AG04450 (cell line): ENCODE data around the gene CGB1. TPM values are rescaled to one million over a fixed set of nuclear protein-coding genes. Genes with fewer than 3 reads are reported as not detected.
"Not testable (repeated sequence)": the region's sequence is repeated elsewhere in the genome, so short reads cannot be mapped to it uniquely, and the experiment has no call there.

Experiments used
- CTCF ChIA-PET: fragments of 300-600, 350-600 bp; formaldehyde crosslinking; extraction: SDS; loops from one replicate; lab custom pipeline; 2022; ENCODE audit warnings: antibody characterized with exemption, inconsistent platforms; lab: Charles Lee
- POLR2A ChIA-PET: fragments of 350-600 bp; formaldehyde crosslinking; extraction: SDS; loops from one replicate; lab custom pipeline; 2021; ENCODE audit warnings: antibody characterized with exemption, inconsistent platforms; lab: Yijun Ruan, JAX
- DNase-seq: peaks from one replicate; pipeline ENCODE4 v3.0.0-alpha.2; 2011; ENCODE audit warnings: low read depth, low spot score
- H3K27ac ChIP-seq: one replicate; pipeline ENCODE4 v1.5.1; 2012; ENCODE audit warnings: low read depth, low read length, control low read depth
- H3K27me3 ChIP-seq: one replicate; pipeline ENCODE4 v1.6.0; 2012; ENCODE audit warnings: low read length; ENCODE audit not compliant: control insufficient read depth, insufficient read depth
- H3K4me3 ChIP-seq: 2 replicates; pipeline ENCODE4 v1.5.1; 2011; ENCODE audit warnings: mild to moderate bottlenecking, low read depth, low read length, control low read depth
- H3K9me3 ChIP-seq: 2 replicates; pipeline ENCODE4 v1.5.1; 2012; ENCODE audit warnings: low read length; ENCODE audit not compliant: control insufficient read depth, insufficient read depth
- CTCF ChIP-seq: IDR thresholded peaks from 2 replicates; pipeline ENCODE4 v1.5.1; 2011; ENCODE audit warnings: low read depth, low read length, control low read depth, inconsistent platforms
- polyA plus RNA-seq: library from polyadenylated mRNA; depleted of rRNA; stranded (reverse); fragments of >200 nt; gene quantifications from 2 replicates; pipeline ENCODE4 v1.2.3, GENCODE V29; 2011

CGB1 gene
- polyA plus RNA-seq, 1 experiment: not detected

- DNase-seq: not testable (repeated sequence)
Measured at GRCh38 chr19:49056902-49057596, 20.4 kb upstream of the CGB1 start.

GRCh38 chr19:49056101-49056901 is 19.6 kb upstream of the CGB1 start:
- Histone ChIP-seq H3K27me3 (no peaks in the 10 kb centered on the region), H3K9me3 (no peaks in the 10 kb centered on the region; the same call in 1 of the 2 replicates), H3K27ac (no peak overlapping the region), H3K4me3 (peak overlapping the region; percentile 64)
- ChIA-PET CTCF (interaction anchor here (0.5 to 2.4 kb wide), 9 partner anchors 13 to 666 kb away, joined by 3 to 18 read pairs (median 6); partner anchors contain the start of genes GYS1 and RUVBL2), POLR2A (interaction anchor here (0.5 to 0.6 kb wide), 3 partner anchors 8 to 306 kb away, joined by 3 to 4 read pairs (median 3); partner anchors contain the start of genes NTF4 and TEAD2)
- DNase-seq: no peak
- peak; percentile 33; the same call in 1 of the 2 replicates for TF ChIP-seq CTCF

More at GRCh38 chr19:49056902-49057596, 20.4 kb upstream of the CGB1 start:
- not testable (repeated sequence) for H3K27ac ChIP-seq, H3K9me3 ChIP-seq, H3K27me3 ChIP-seq
- POLR2A ChIA-PET: interaction anchor here (0.6 to 1.2 kb wide), 4 partner anchors 8 to 1338 kb away, joined by 3 read pairs; partner anchors contain the start of genes GYS1, NTF4 and RUVBL2
- TF ChIP-seq CTCF: peak; percentile 10; the same call in 1 of the 2 replicates
- H3K4me3 ChIP-seq: peak overlapping the region; percentile 64
- CTCF ChIA-PET: interaction anchor here (0.7 to 2.4 kb wide), 9 partner anchors 12 to 142 kb away, joined by 3 to 18 read pairs (median 5); partner anchors contain the start of genes GYS1 and RUVBL2

- ChIA-PET POLR2A (interaction anchor here (0.6 kb wide), 1 partner anchor 1534 kb away, joined by 3 read pairs; no protein-coding TSS in a partner anchor), CTCF (interaction anchor here (1.4 kb wide), 2 partner anchors 51 to 52 kb away, joined by 3 read pairs; no protein-coding TSS in a partner anchor)
- not testable (repeated sequence) for H3K27ac ChIP-seq, H3K27me3 ChIP-seq, H3K9me3 ChIP-seq, H3K4me3 ChIP-seq, DNase-seq
Measured at GRCh38 chr19:49050376-49051033, 13.8 kb upstream of the CGB1 start.

GRCh38 chr19:49049834-49050233 is 13.1 kb upstream of the CGB1 start:
- POLR2A ChIA-PET, H3K27me3 ChIP-seq, H3K4me3 ChIP-seq, CTCF ChIA-PET, H3K9me3 ChIP-seq, H3K27ac ChIP-seq, DNase-seq: not testable (repeated sequence)

GRCh38 chr19:49049011-49049410 is 12.3 kb upstream of the CGB1 start, which contains the start of gene CGB8:
Gene CGB8 (minus strand): TSS chr19:49049111. CDS start chr19:49048739, 372 bp downstream.
- H3K4me3 ChIP-seq, POLR2A ChIA-PET, H3K27me3 ChIP-seq, CTCF ChIA-PET, H3K27ac ChIP-seq, DNase-seq, H3K9me3 ChIP-seq: not testable (repeated sequence)

GRCh38 chr19:49043548-49043947 is 6.9 kb upstream of the CGB1 start, which contains the start of gene CGB5:
Gene CGB5 (plus strand): TSS chr19:49043848. CDS start chr19:49044210, 362 bp downstream.
- DNase-seq, H3K27ac ChIP-seq, POLR2A ChIA-PET, H3K9me3 ChIP-seq, CTCF ChIA-PET, H3K27me3 ChIP-seq, H3K4me3 ChIP-seq: not testable (repeated sequence)

- H3K4me3 ChIP-seq, CTCF ChIA-PET, H3K27ac ChIP-seq, POLR2A ChIA-PET, H3K27me3 ChIP-seq, H3K9me3 ChIP-seq, DNase-seq: not testable (repeated sequence)
Measured at GRCh38 chr19:49042666-49043065, 6.0 kb upstream of the CGB1 start.
